Measurements from ENCODE around the gene SLC33A1.

- TF ChIP-seq CTCF (IDR thresholded peaks at IDR 0.05) = no peak
- TF ChIP-seq POLR2A (IDR thresholded peaks at IDR 0.05) = no peak
Measured at GRCh38 chr3:155772801-155773200, 81.4 kb downstream of the SLC33A1 start.

All from lower leg skin (tissue), 3 donors.